ENCODE results near the gene RNF25. TPM values are rescaled to one million over a fixed set of nuclear protein-coding genes. Genes with fewer than 3 reads are reported as not detected.

Gene RNF25
- total and polyA plus RNA-seq, 2 of the 8 experiments (the other 6 are each of a cell fraction or from before 2014, with no cell fraction given), result 19.6 to 29.6 TPM

DNA sequence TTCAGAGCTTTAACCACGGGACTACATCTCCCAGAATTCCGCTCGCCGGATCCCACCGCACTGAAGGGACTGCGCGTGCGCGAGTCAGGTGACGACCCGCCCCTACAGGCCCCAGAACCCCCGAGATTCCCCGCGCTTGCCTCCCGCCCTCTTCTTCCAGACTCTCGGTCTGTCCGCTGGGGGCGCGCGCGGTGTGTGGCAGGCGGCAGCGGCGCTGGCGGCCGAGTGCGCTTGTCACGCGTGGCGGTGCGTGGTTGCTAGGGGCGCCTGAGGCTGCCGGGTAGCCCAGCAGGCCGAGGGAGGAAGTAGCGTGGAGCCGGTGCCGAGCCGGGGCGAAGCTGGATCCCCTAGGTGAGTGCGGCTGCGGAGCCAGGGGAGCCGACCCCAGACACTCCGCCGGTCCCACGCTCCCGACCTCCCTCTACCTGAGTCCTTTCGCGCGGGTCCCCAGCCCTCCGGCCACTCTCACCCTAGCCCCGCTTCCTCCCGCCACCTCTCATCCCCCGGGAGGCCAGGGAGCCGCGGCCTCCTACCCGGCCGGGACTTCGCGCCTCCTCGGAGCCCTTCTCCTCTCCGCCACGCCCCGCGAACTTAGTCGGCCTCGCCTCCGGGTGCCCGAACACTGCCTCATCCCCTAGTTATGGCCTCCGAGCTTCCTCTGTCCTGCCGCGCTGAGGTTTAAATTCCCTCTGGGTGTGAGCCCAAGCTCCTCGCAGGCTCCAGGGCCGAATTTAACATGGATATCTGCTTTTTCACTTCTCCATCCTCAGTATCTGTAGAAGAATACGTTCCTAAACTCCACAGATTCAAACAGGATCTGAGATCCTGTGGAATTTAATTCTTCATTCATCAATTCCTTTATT lies 39.1 kb upstream of the RNF25 start, which contains the start of gene TTLL4 (continued):
- TF ChIP-seq TEAD4 (IDR thresholded peaks at IDR 0.05; ENCODE audit: low read depth, low read length) (no peak), SAP30 (IDR thresholded peaks at IDR 0.05; ENCODE audit: insufficient read depth, insufficient replicate concordance, low read length) (no peak), PHF8 (conservative IDR thresholded peaks at IDR 0.05; ENCODE audit: low read depth, low read length) (peak; percentile 89), POLR2AphosphoS5 (IDR thresholded peaks at IDR 0.05; ENCODE audit: low read depth, low read length) (peak; percentile 51; the same call in 1 of the 2 replicates), YY1 (IDR thresholded peaks at IDR 0.05; ENCODE audit: low read depth, low read length) (no peak), CBX8 (IDR thresholded peaks at IDR 0.05; ENCODE audit: borderline replicate concordance, low read depth, low read length) (no peak), NRF1 (IDR thresholded peaks at IDR 0.05; ENCODE audit: low read depth, low read length) (peak; percentile 69), GTF2F1 (IDR thresholded peaks at IDR 0.05; ENCODE audit: borderline replicate concordance, low read depth, low read length) (no peak), SP1 (IDR thresholded peaks at IDR 0.05; ENCODE audit: low read depth, low read length) (no peak), ZNF274 (IDR thresholded peaks at IDR 0.05; ENCODE audit: borderline replicate concordance, extremely low read depth, low read length) (no peak), CBX5 (IDR thresholded peaks at IDR 0.05; ENCODE audit: low read depth, low read length) (no peak), POU5F1 (IDR thresholded peaks at IDR 0.05; ENCODE audit: low read depth, low read length) (no peak), NANOG (IDR thresholded peaks at IDR 0.05; ENCODE audit: insufficient read depth, low read depth, low read length, poor library complexity, severe bottlenecking) (no peak), HDAC2 (IDR thresholded peaks at IDR 0.05; ENCODE audit: borderline replicate concordance in 1 of 2, low read depth in 2 of 2, low read length in 2 of 2) (peak; percentile 91 to 96; a peak in 3 of 4 replicates), CREB1 (IDR thresholded peaks at IDR 0.05) (peak; percentile 48; the same call in 1 of the 2 replicates), KDM1A (IDR thresholded peaks at IDR 0.05; ENCODE audit: borderline replicate concordance, low read length) (no peak)
- TF ChIP-seq, protein P1, sequence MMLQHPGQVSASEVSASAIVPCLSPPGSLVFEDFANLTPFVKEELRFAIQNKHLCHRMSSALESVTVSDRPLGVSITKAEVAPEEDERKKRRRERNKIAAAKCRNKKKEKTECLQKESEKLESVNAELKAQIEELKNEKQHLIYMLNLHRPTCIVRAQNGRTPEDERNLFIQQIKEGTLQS (IDR thresholded peaks at IDR 0.05; ENCODE audit: insufficient read depth, low read depth, low read length), result peak; percentile 76
- TF ChIP-seq, protein P2, sequence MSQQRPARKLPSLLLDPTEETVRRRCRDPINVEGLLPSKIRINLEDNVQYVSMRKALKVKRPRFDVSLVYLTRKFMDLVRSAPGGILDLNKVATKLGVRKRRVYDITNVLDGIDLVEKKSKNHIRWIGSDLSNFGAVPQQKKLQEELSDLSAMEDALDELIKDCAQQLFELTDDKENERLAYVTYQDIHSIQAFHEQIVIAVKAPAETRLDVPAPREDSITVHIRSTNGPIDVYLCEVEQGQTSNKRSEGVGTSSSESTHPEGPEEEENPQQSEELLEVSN (IDR thresholded peaks at IDR 0.05), result peak; percentile 64
- TF ChIP-seq, protein P3, sequence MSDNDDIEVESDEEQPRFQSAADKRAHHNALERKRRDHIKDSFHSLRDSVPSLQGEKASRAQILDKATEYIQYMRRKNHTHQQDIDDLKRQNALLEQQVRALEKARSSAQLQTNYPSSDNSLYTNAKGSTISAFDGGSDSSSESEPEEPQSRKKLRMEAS (IDR thresholded peaks at IDR 0.05), result peak; percentile 83
- TF ChIP-seq, protein P4, sequence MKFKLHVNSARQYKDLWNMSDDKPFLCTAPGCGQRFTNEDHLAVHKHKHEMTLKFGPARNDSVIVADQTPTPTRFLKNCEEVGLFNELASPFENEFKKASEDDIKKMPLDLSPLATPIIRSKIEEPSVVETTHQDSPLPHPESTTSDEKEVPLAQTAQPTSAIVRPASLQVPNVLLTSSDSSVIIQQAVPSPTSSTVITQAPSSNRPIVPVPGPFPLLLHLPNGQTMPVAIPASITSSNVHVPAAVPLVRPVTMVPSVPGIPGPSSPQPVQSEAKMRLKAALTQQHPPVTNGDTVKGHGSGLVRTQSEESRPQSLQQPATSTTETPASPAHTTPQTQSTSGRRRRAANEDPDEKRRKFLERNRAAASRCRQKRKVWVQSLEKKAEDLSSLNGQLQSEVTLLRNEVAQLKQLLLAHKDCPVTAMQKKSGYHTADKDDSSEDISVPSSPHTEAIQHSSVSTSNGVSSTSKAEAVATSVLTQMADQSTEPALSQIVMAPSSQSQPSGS (IDR thresholded peaks at IDR 0.05; ENCODE audit: low read length), result 0 out of 2 replicates have a peak, but pooled peaks have one; percentile 47

All from H1 (cell line).